A549 (cell line): ENCODE measurements around the gene F5. TPM values are rescaled to one million over a fixed set of nuclear protein-coding genes. Genes with fewer than 3 reads are reported as not detected.

Experiments
- ATAC-seq, 2 experiments: fragments of 200-7000 bp in 1 of 2; fragments of >200 bp in 1 of 2; cut with Nextera tagmentation in 1 of 2; cut with Tn5 transposase in 1 of 2; 3 replicates each; pipeline versions ENCODE4 v1.8.0 to v1.9.1; 2018 to 2020; ENCODE audit warnings: mild to moderate bottlenecking in 1 of 2, moderate library complexity in 1 of 2
- CTCF ChIA-PET: fragments of 300-600 bp; sonication (Branson Sonifier 250); formaldehyde crosslinking; extraction: SDS; loops from one replicate; lab custom pipeline; 2021; ENCODE audit warnings: antibody characterized with exemption, inconsistent platforms; lab: Yijun Ruan, JAX
- POLR2A ChIA-PET: fragments of 350-600 bp; formaldehyde crosslinking; extraction: SDS; loops from one replicate; lab custom pipeline; 2021; ENCODE audit warnings: antibody characterized with exemption, inconsistent platforms; lab: Yijun Ruan, JAX
- DNase-seq, 2 experiments: peaks; one replicate each; pipeline versions ENCODE4 v3.0.0 to v3.0.0-alpha.2; 2011 to 2016; ENCODE audit warnings: low read depth in 1 of 2, low spot score in 1 of 2
- FAIRE-seq: peaks from 2 replicates; lab custom pipeline; 2011; peaks lifted over from hg19 to GRCh38; lab: Jason Lieb, UNC
- H3K27ac ChIP-seq, 2 experiments: fragments of >200 bp; sonication (Bioruptor Twin); formaldehyde crosslinking; 3 replicates each; pipeline ENCODE4 v1.5.1; 2016 to 2017
- H3K4me1 ChIP-seq: fragments of >200 bp; sonication (Bioruptor Twin); formaldehyde crosslinking; 3 replicates; pipeline ENCODE4 v1.6.1; 2016
- H3K4me2 ChIP-seq: fragments of >200 bp; sonication (Bioruptor Twin); formaldehyde crosslinking; 3 replicates; pipeline ENCODE4 v1.6.1; 2016
- H3K4me3 ChIP-seq: fragments of >200 bp; sonication (Bioruptor Twin); formaldehyde crosslinking; 3 replicates; pipeline ENCODE4 v1.5.1; 2016
- H3K9me3 ChIP-seq: fragments of >200 bp; sonication (Bioruptor Twin); formaldehyde crosslinking; 3 replicates; pipeline ENCODE4 v1.6.1; 2016
- BHLHE40 ChIP-seq: IDR thresholded peaks from 2 replicates; pipeline ENCODE4 v1.6.1; 2012; ENCODE audit warnings: low read depth, low read length, inconsistent platforms
- CBX2 ChIP-seq: fragments of 200-600 bp; sonication (generic); IDR thresholded peaks from 2 replicates; pipeline ENCODE4 v1.6.1; 2016; ENCODE audit warnings: low read depth, mild to moderate bottlenecking, borderline replicate concordance
- CBX8 ChIP-seq: fragments of 200-600 bp; sonication (generic); IDR thresholded peaks from 2 replicates; pipeline ENCODE4 v1.6.1; 2016
- CEBPB ChIP-seq, 2 experiments: fragments of >200 bp in 1 of 2; sonication (Bioruptor Twin) in 1 of 2; formaldehyde crosslinking in 1 of 2; IDR thresholded peaks; 2 replicates each; pipeline ENCODE4 v1.6.1; 2012 to 2016
- EP300 ChIP-seq, 2 experiments: fragments of >200 bp; sonication (Bioruptor Twin); formaldehyde crosslinking; IDR thresholded peaks; 2 replicates in 1 of 2; 3 replicates in 1 of 2; pipeline ENCODE4 v1.6.1; 2016 to 2017
- FOSL2 ChIP-seq, 2 experiments: fragments of 450-650 bp in 1 of 2; fragments of >200 bp in 1 of 2; sonication (Bioruptor Twin) in 1 of 2; formaldehyde crosslinking; IDR thresholded peaks; 2 replicates each; pipeline versions ENCODE4 v1.5.0 to v1.6.1; 2016 to 2020; ENCODE audit warnings: mild to moderate bottlenecking in 1 of 2, moderate library complexity in 1 of 2
- FOXS1 ChIP-seq: fragments of 250-450 bp; sonication (Bioruptor Pico); IDR thresholded peaks from 2 replicates; pipeline ENCODE4 v1.5.0; 2020; ENCODE audit warnings: mild to moderate bottlenecking, moderate library complexity
- HOXA7 ChIP-seq: fragments of 250-450 bp; sonication (Bioruptor Pico); IDR thresholded peaks from 2 replicates; pipeline ENCODE4 v1.5.0; 2020; ENCODE audit warnings: mild to moderate bottlenecking, moderate library complexity
- HOXB5 ChIP-seq: fragments of 250-450 bp; sonication (Bioruptor Pico); IDR thresholded peaks from 2 replicates; pipeline ENCODE4 v1.5.0; 2020; ENCODE audit warnings: mild to moderate bottlenecking, moderate library complexity
- MAZ ChIP-seq: fragments of 150-350 bp; IDR thresholded peaks from 2 replicates; pipeline ENCODE4 v1.6.1; 2014; ENCODE audit warnings: antibody characterized with exemption, low read depth, low read length, borderline replicate concordance
- MYC ChIP-seq: IDR thresholded peaks from 2 replicates; pipeline ENCODE4 v1.6.1; 2012; ENCODE audit warnings: mild to moderate bottlenecking, inconsistent platforms, low read length, improper control_type of control experiment, borderline replicate concordance
- NPAS2 ChIP-seq: fragments of 250-450 bp; sonication (Bioruptor Pico); IDR thresholded peaks from 2 replicates; pipeline ENCODE4 v1.8.0; 2022; ENCODE audit warnings: mild to moderate bottlenecking, moderate library complexity, borderline replicate concordance
- RCOR1 ChIP-seq: fragments of 150-350 bp; IDR thresholded peaks from 2 replicates; pipeline ENCODE4 v1.6.1; 2014; ENCODE audit warnings: antibody characterized with exemption, low read length, low read depth
- SMC3 ChIP-seq: fragments of >200 bp; sonication (Bioruptor Twin); formaldehyde crosslinking; IDR thresholded peaks from 3 replicates; pipeline ENCODE4 v1.6.1; 2018; ENCODE audit warnings: inconsistent platforms
- TFCP2L1 ChIP-seq: fragments of 250-450 bp; sonication (Bioruptor Pico); IDR thresholded peaks from 2 replicates; pipeline ENCODE4 v1.5.0; 2021; ENCODE audit warnings: mild to moderate bottlenecking
- ZC3H11A ChIP-seq: fragments of 450-650 bp; IDR thresholded peaks from 2 replicates; pipeline ENCODE4 v1.6.1; 2014; ENCODE audit warnings: antibody characterized with exemption, mild to moderate bottlenecking
- ZFP36 ChIP-seq: fragments of 450-650 bp; IDR thresholded peaks from 2 replicates; pipeline ENCODE4 v1.6.1; 2014; ENCODE audit warnings: borderline replicate concordance; ENCODE audit not compliant: partially characterized antibody
- ZNF302 ChIP-seq: fragments of 250-450 bp; sonication (Bioruptor Pico); IDR thresholded peaks from 2 replicates; pipeline ENCODE4 v1.9.0; 2021; ENCODE audit warnings: inconsistent platforms, mild to moderate bottlenecking, moderate library complexity
- WGBS: methylation state at CpG from one replicate; pipeline ENCODE4 v1.1.6; 2017; ENCODE audit errors: missing lambda C conversion rate; 5-methylcytosine and 5-hydroxymethylcytosine counted together
- polyA plus RNA-seq, 4 experiments: library from polyadenylated mRNA; depleted of rRNA in 3 of 4; stranded (reverse); fragments of >200 nt; fragmentation: RNase III in 1 of 4; extraction: RNeasy Plus Mini Kit Qiagen cat#74134 plus additional on column Dnase treatment in 1 of 4; gene quantifications; 2 replicates in 3 of 4; 3 replicates in 1 of 4; pipeline ENCODE4 v1.2.3, GENCODE V29; 2011 to 2017
- TF ChIP-seq, protein P1 (sequence below): IDR thresholded peaks from 2 replicates; pipeline ENCODE4 v1.6.1; 2012; ENCODE audit warnings: low read depth, borderline replicate concordance
- TF ChIP-seq, protein P2 (sequence below): IDR thresholded peaks from 2 replicates; pipeline ENCODE4 v1.6.1; 2012
- TF ChIP-seq, protein P3 (sequence below): fragments of 250-450 bp; sonication (Bioruptor Pico); IDR thresholded peaks from 2 replicates; pipeline ENCODE4 v1.5.0; 2020; ENCODE audit warnings: low read depth, mild to moderate bottlenecking, moderate library complexity
- TF ChIP-seq, protein P4 (sequence below): IDR thresholded peaks from 2 replicates; pipeline ENCODE4 v1.6.1; 2012

Gene F5
- polyA plus RNA-seq, 2 of the 4 experiments (the other 2 are of a cell fraction): 0.04 to 0.36 TPM

DNA sequence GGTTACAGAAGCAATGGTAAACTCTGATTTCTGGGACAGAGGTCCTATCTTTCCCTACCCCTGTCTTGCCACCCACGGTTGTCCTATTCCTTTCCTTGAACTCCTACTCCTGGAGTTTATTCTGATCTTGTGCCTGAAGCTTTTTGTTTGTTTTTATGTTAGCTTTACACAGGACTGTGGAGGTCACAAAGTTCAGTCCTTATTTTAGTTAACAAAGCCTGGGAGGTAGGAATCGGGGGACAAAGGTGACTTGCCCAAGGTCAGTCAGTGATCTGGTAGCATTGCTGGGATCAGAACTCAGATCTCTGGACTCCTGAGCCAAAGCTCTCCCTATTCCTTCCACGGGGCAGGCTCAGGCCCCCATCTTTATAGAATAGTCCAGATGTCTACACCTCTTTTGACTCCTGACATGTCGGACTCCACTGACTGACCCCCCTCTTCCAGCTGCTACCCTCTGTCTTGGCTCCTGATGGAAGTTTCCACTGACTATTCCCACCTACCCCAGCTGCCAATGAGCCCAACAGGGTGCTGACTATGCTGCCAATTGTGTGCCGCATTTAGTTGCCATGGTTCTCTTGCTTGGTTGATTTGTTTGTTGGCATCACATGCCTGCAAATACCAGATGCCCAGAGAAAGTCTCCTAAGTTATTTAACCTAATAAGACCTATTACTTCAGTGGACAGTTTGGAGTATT, 9.9 kb downstream of the F5 start:
- no peak overlapping the region for H3K4me3 ChIP-seq
- no peak for DNase-seq
- no peak overlapping the region for H3K27ac ChIP-seq
- CTCF ChIA-PET: interaction anchor here (0.8 to 1.4 kb wide), 2 partner anchors 11 to 25 kb away, joined by 3 to 4 read pairs; no protein-coding TSS in a partner anchor
- POLR2A ChIA-PET: no interaction called here
- H3K4me1 ChIP-seq: peaks cover 13% of the 10 kb centered on the region; the same call in 1 of the 3 replicates
- no peak overlapping the region for H3K4me2 ChIP-seq
- WGBS: 42% methylated on average over 5 of the region's 5 CpGs
- TF ChIP-seq CEBPB (IDR thresholded peaks at IDR 0.05): no peak
- TF ChIP-seq TFCP2L1 (CRISPR knock-in tag): no peak
- TF ChIP-seq, protein P1, sequence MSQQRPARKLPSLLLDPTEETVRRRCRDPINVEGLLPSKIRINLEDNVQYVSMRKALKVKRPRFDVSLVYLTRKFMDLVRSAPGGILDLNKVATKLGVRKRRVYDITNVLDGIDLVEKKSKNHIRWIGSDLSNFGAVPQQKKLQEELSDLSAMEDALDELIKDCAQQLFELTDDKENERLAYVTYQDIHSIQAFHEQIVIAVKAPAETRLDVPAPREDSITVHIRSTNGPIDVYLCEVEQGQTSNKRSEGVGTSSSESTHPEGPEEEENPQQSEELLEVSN: no peak
- no peak for TF ChIP-seq EP300 (IDR thresholded peaks at IDR 0.05)
- no peak for TF ChIP-seq HOXB5 (CRISPR knock-in tag)
- TF ChIP-seq, protein P2, sequence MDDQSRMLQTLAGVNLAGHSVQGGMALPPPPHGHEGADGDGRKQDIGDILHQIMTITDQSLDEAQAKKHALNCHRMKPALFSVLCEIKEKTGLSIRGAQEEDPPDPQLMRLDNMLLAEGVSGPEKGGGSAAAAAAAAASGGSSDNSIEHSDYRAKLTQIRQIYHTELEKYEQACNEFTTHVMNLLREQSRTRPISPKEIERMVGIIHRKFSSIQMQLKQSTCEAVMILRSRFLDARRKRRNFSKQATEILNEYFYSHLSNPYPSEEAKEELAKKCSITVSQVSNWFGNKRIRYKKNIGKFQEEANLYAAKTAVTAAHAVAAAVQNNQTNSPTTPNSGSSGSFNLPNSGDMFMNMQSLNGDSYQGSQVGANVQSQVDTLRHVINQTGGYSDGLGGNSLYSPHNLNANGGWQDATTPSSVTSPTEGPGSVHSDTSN: no peak
- no peak for TF ChIP-seq FOXS1 (CRISPR knock-in tag)
- no peak for TF ChIP-seq RCOR1
- TF ChIP-seq SMC3: no peak
- TF ChIP-seq ZC3H11A: no peak
- TF ChIP-seq, protein P3, sequence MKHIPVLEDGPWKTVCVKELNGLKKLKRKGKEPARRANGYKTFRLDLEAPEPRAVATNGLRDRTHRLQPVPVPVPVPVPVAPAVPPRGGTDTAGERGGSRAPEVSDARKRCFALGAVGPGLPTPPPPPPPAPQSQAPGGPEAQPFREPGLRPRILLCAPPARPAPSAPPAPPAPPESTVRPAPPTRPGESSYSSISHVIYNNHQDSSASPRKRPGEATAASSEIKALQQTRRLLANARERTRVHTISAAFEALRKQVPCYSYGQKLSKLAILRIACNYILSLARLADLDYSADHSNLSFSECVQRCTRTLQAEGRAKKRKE (CRISPR knock-in tag): no peak
- no peak for TF ChIP-seq CBX8
- H3K9me3 ChIP-seq: no peaks in the 10 kb centered on the region
- ATAC-seq: no peak
- no peak for FAIRE-seq

DNA sequence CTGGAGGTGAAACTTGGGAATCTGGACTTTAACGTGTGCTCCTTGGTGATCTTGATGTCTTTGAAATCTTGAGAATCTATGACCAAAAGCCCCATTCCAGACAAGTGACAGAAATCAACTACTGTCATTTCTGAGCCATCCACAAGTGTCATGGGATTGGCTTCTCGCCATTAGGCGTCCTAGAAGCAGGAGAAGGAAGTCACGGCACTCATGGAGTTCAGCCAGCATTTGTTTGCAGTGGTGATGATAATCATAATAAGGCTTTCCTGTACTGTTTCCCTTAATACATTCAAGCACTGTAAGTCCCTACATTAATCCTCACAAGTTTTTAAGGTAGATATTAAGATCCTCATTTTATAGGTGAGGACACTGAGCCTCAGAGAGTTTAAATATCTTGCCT, 11.9 kb downstream of the F5 start:
- WGBS: 18% methylated on average over 4 of the region's 4 CpGs
- Histone ChIP-seq H3K4me3 (no peak overlapping the region), H3K4me2 (no peak overlapping the region), H3K27ac (no peak overlapping the region), H3K9me3 (no peaks in the 10 kb centered on the region), H3K4me1 (peaks cover 22% of the 10 kb centered on the region; the same call in 2 of the 3 replicates)
- ChIA-PET POLR2A (no interaction called here), CTCF (no interaction called here)
- ATAC-seq: no peak
- no peak for DNase-seq
- TF ChIP-seq MAZ (no peak), MYC (no peak), FOSL2 (IDR thresholded peaks at IDR 0.05) (no peak), FOSL2 (CRISPR knock-in tag; IDR thresholded peaks at IDR 0.05) (no peak), HOXA7 (CRISPR knock-in tag) (no peak), ZNF302 (CRISPR knock-in tag) (no peak), NPAS2 (CRISPR knock-in tag) (no peak), TFCP2L1 (CRISPR knock-in tag) (no peak), RCOR1 (no peak), ZC3H11A (no peak), BHLHE40 (no peak), CBX2 (no peak), SMC3 (no peak), ZFP36 (no peak)
- TF ChIP-seq, protein P3 (CRISPR knock-in tag): no peak
- TF ChIP-seq, protein P1: no peak
- TF ChIP-seq, protein P4, sequence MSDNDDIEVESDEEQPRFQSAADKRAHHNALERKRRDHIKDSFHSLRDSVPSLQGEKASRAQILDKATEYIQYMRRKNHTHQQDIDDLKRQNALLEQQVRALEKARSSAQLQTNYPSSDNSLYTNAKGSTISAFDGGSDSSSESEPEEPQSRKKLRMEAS: no peak
- FAIRE-seq: no peak
